ENCODE results near the gene SLAMF9.

DNA sequence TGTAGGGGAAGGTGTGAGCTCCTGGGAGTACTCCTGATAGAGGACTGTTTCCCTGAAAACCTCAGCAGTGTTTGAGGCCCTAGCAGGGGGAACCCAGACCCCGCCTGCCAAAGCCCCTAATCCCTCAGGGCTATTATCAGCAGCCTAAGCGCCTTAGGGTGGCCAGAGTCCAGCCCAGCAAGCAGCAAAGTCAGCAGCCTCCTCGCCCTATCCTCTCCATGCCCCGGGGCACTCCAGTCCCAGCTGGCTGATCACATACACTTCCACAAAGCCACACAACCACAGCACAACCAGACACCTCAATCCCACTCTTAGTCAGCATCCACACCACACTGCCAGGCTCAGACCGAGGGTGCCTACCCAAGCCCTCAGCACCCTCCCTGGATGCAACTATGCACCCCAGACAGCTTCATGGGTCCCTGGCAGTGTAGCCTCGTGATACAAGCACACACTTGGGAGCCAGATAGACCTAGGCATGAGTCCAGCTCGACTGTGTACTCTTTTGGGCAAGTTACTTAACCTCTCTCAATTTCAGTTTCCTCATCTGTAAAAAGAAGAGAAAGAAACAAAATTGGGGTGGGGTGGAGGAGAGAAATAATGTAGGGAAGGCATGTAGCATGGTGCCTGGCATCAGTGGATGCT, 15.7 kb downstream of the SLAMF9 start:
- TF ChIP-seq, protein P1, sequence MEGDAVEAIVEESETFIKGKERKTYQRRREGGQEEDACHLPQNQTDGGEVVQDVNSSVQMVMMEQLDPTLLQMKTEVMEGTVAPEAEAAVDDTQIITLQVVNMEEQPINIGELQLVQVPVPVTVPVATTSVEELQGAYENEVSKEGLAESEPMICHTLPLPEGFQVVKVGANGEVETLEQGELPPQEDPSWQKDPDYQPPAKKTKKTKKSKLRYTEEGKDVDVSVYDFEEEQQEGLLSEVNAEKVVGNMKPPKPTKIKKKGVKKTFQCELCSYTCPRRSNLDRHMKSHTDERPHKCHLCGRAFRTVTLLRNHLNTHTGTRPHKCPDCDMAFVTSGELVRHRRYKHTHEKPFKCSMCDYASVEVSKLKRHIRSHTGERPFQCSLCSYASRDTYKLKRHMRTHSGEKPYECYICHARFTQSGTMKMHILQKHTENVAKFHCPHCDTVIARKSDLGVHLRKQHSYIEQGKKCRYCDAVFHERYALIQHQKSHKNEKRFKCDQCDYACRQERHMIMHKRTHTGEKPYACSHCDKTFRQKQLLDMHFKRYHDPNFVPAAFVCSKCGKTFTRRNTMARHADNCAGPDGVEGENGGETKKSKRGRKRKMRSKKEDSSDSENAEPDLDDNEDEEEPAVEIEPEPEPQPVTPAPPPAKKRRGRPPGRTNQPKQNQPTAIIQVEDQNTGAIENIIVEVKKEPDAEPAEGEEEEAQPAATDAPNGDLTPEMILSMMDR (conservative IDR thresholded peaks at IDR 0.05; ENCODE audit: low read length): no peak
- TF ChIP-seq EZH2phosphoT487 (IDR thresholded peaks at IDR 0.05; ENCODE audit: borderline replicate concordance): no peak
